H1 (cell line): ENCODE measurements around the gene RASAL2. TPM values are rescaled to one million over a fixed set of nuclear protein-coding genes. Genes with fewer than 3 reads are reported as not detected.

Experiments
- CTCF ChIA-PET: fragments of 300-600 bp; sonication (Branson Sonifier 250); formaldehyde crosslinking; loops from one replicate; lab custom pipeline; 2021; ENCODE audit not compliant: partially characterized antibody; lab: Charles Lee
- POLR2A ChIA-PET: fragments of 300-600 bp; sonication (Branson Sonifier 250); formaldehyde crosslinking; loops from one replicate; lab custom pipeline; 2021; ENCODE audit warnings: inconsistent platforms; ENCODE audit not compliant: partially characterized antibody; lab: Charles Lee
- DNase-seq, 2 experiments: peaks; one replicate each; pipeline versions ENCODE4 v3.0.0 to v3.0.0-alpha.2; 2010 to 2022; ENCODE audit warnings: low spot score in 2 of 2, low read depth in 1 of 2, mixed read lengths in 1 of 2
- FAIRE-seq: peaks from 2 replicates; lab custom pipeline; 2011; peaks lifted over from hg19 to GRCh38; lab: Jason Lieb, UNC
- H2AFZ ChIP-seq: 2 replicates; pipeline ENCODE4 v1.8.1; 2012; ENCODE audit warnings: low read length, inconsistent platforms
- H2AK5ac ChIP-seq: 2 replicates; pipeline ENCODE4 v1.6.1; 2013; ENCODE audit warnings: low read depth, low read length
- H2BK120ac ChIP-seq: replicated peaks from 2 replicates; pipeline ENCODE3; 2013; ENCODE audit warnings: low read depth, low read length, inconsistent platforms
- H2BK12ac ChIP-seq: 2 replicates; pipeline ENCODE4 v1.6.1; 2013; ENCODE audit warnings: low read depth, low read length
- H2BK15ac ChIP-seq: 2 replicates; pipeline ENCODE4 v1.6.1; 2013; ENCODE audit warnings: low read length
- H2BK20ac ChIP-seq: 2 replicates; pipeline ENCODE4 v1.6.1; 2013; ENCODE audit warnings: low read length
- H2BK5ac ChIP-seq: 2 replicates; pipeline ENCODE4 v1.6.1; 2013; ENCODE audit warnings: low read depth, low read length
- H3K14ac ChIP-seq: 2 replicates; pipeline ENCODE4 v1.6.1; 2013; ENCODE audit warnings: inconsistent platforms; ENCODE audit not compliant: insufficient read length
- H3K18ac ChIP-seq: 2 replicates; pipeline ENCODE4 v1.6.1; 2013; ENCODE audit warnings: low read length; ENCODE audit errors: extremely low read depth
- H3K23ac ChIP-seq: 2 replicates; pipeline ENCODE4 v1.6.1; 2013; ENCODE audit warnings: inconsistent platforms; ENCODE audit not compliant: insufficient read length
- H3K23me2 ChIP-seq: 2 replicates; pipeline ENCODE4 v1.6.1; 2013; ENCODE audit warnings: low read depth, low read length
- H3K27ac ChIP-seq: 2 replicates; pipeline ENCODE4 v1.6.1; 2011; ENCODE audit warnings: low read depth, low read length, inconsistent platforms
- H3K27me3 ChIP-seq, 4 experiments: replicated peaks in 1 of 4; 1 replicate in 1 of 4; 2 replicates in 3 of 4; pipeline versions ENCODE4 v1.6.1 to v1.8.1; 2011 to 2013; ENCODE audit warnings: low read length in 3 of 4, mild to moderate bottlenecking in 3 of 4, inconsistent platforms in 2 of 4, mixed read lengths in 2 of 4, moderate library complexity in 1 of 4; ENCODE audit not compliant: control insufficient read depth in 3 of 4, insufficient read depth in 3 of 4; ENCODE audit errors: extremely low read depth in 1 of 4
- H3K36me3 ChIP-seq, 4 experiments: 2 replicates each; pipeline versions ENCODE4 v1.6.1 to v1.8.1; 2011 to 2013; ENCODE audit warnings: mild to moderate bottlenecking in 4 of 4, low read length in 3 of 4, moderate library complexity in 2 of 4, control low read depth in 1 of 4, inconsistent platforms in 1 of 4; ENCODE audit not compliant: insufficient read depth in 4 of 4, control insufficient read depth in 2 of 4
- H3K4ac ChIP-seq: replicated peaks from 2 replicates; pipeline ENCODE3; 2013; ENCODE audit warnings: low read length, low read depth, mixed read lengths, inconsistent platforms; ENCODE audit not compliant: insufficient read length
- H3K4me1 ChIP-seq, 4 experiments: replicated peaks in 1 of 4; 1 replicate in 1 of 4; 2 replicates in 3 of 4; pipeline versions ENCODE4 v1.6.1 to v1.8.1; 2011 to 2013; ENCODE audit warnings: low read length in 3 of 4, inconsistent platforms in 2 of 4, mixed read lengths in 1 of 4; ENCODE audit not compliant: insufficient read depth in 4 of 4, control insufficient read depth in 3 of 4
- H3K4me2 ChIP-seq, 2 experiments: 2 replicates each; pipeline versions ENCODE4 v1.6.1 to v1.8.1; 2011 to 2013; ENCODE audit warnings: low read depth in 2 of 2, low read length in 2 of 2, control low read depth in 1 of 2, inconsistent platforms in 1 of 2, mild to moderate bottlenecking in 1 of 2; ENCODE audit not compliant: insufficient read depth in 1 of 2
- H3K4me3 ChIP-seq, 4 experiments: fragments of 200-600, 300-600 bp in 1 of 4; sonication (generic), shearing (Covaris generic), sonication (Bioruptor Twin) in 1 of 4; 2 replicates each; pipeline versions ENCODE4 v1.5.1 to v1.8.1; 2011 to 2016; ENCODE audit warnings: low read length in 4 of 4, low read depth in 3 of 4, control low read depth in 2 of 4, inconsistent platforms in 2 of 4, mild to moderate bottlenecking in 2 of 4, mixed read lengths in 1 of 4, moderate library complexity in 1 of 4; ENCODE audit not compliant: insufficient read depth in 2 of 4; ENCODE audit errors: extremely low read depth in 1 of 4
- H3K56ac ChIP-seq: replicated peaks from 2 replicates; pipeline ENCODE3; 2013; ENCODE audit warnings: low read depth, mild to moderate bottlenecking, mixed read lengths, low read length, inconsistent platforms; ENCODE audit not compliant: insufficient read length
- H3K79me1 ChIP-seq: 2 replicates; pipeline ENCODE4 v1.6.1; 2013; ENCODE audit warnings: low read depth, low read length, control low read depth
- H3K79me2 ChIP-seq, 2 experiments: 2 replicates each; pipeline versions ENCODE4 v1.6.1 to v1.8.1; 2012 to 2013; ENCODE audit warnings: low read length in 2 of 2, mild to moderate bottlenecking in 2 of 2, inconsistent platforms in 1 of 2; ENCODE audit not compliant: insufficient read depth in 2 of 2, control insufficient read depth in 1 of 2
- H3K9ac ChIP-seq, 4 experiments: replicated peaks in 1 of 4; 1 replicate in 1 of 4; 2 replicates in 3 of 4; pipeline versions ENCODE4 v1.6.1 to v1.8.1; 2011 to 2013; ENCODE audit warnings: low read depth in 3 of 4, low read length in 3 of 4, control low read depth in 2 of 4, mild to moderate bottlenecking in 2 of 4, moderate library complexity in 2 of 4, inconsistent platforms in 1 of 4; ENCODE audit errors: extremely low read depth in 1 of 4
- H3K9me3 ChIP-seq, 2 experiments: 2 replicates each; pipeline versions ENCODE4 v1.6.1 to v1.8.1; 2012 to 2013; ENCODE audit warnings: mild to moderate bottlenecking in 2 of 2, moderate library complexity in 2 of 2, control low read depth in 1 of 2, inconsistent platforms in 1 of 2, low read depth in 1 of 2, low read length in 1 of 2, mixed read lengths in 1 of 2; ENCODE audit not compliant: insufficient read depth in 2 of 2
- H4K20me1 ChIP-seq, 2 experiments: replicated peaks in 1 of 2; 2 replicates each; pipeline versions ENCODE3 to v1.8.1; 2011 to 2013; ENCODE audit warnings: inconsistent platforms in 2 of 2, low read length in 2 of 2, mild to moderate bottlenecking in 1 of 2; ENCODE audit not compliant: insufficient read depth in 2 of 2, control insufficient read depth in 1 of 2
- H4K5ac ChIP-seq: 2 replicates; pipeline ENCODE4 v1.6.1; 2013; ENCODE audit warnings: low read length, low read depth, mixed read lengths, inconsistent platforms; ENCODE audit not compliant: insufficient read length
- H4K8ac ChIP-seq: 2 replicates; pipeline ENCODE4 v1.8.0; 2013; ENCODE audit warnings: mild to moderate bottlenecking, moderate library complexity, low read length, inconsistent platforms; ENCODE audit not compliant: insufficient read depth; ENCODE audit errors: extremely low read depth
- H4K91ac ChIP-seq: replicated peaks from 2 replicates; pipeline ENCODE3; 2013; ENCODE audit warnings: low read length, mixed read lengths, inconsistent platforms; ENCODE audit not compliant: insufficient read length
- CTCF ChIP-seq, 3 experiments: IDR thresholded peaks; 1 replicate in 2 of 3; 2 replicates in 1 of 3; pipeline versions ENCODE4 v1.5.1 to v1.6.1; 2011; ENCODE audit warnings: low read length in 3 of 3, mild to moderate bottlenecking in 3 of 3, inconsistent platforms in 2 of 3, low read depth in 1 of 3, moderate library complexity in 1 of 3; ENCODE audit not compliant: insufficient read depth in 1 of 3; ENCODE audit errors: control extremely low read depth in 1 of 3
- HDAC6 ChIP-seq: IDR thresholded peaks from one replicate; pipeline ENCODE4 v1.7.1; 2012; ENCODE audit warnings: low read depth, mild to moderate bottlenecking, inconsistent platforms, low read length, moderate library complexity
- JUND ChIP-seq: IDR thresholded peaks from 2 replicates; pipeline ENCODE4 v1.6.1; 2011; ENCODE audit warnings: mild to moderate bottlenecking, improper control_type of control experiment, low read length
- POLR2A ChIP-seq, 2 experiments: IDR thresholded peaks; 1 replicate in 1 of 2; 2 replicates in 1 of 2; pipeline ENCODE4 v1.6.1; 2011; ENCODE audit warnings: low read depth in 2 of 2, low read length in 2 of 2, mild to moderate bottlenecking in 2 of 2; ENCODE audit errors: control extremely low read depth in 1 of 2
- RNF2 ChIP-seq: fragments of 200-900, 300-1000 bp; sonication (generic); IDR thresholded peaks from 2 replicates; pipeline ENCODE4 v1.7.1; 2016; ENCODE audit warnings: borderline replicate concordance, low read depth, mild to moderate bottlenecking, antibody characterized with exemption, low read length; ENCODE audit not compliant: poor library complexity, severe bottlenecking; ENCODE audit errors: missing control alignments
- SIN3A ChIP-seq, 2 experiments: IDR thresholded peaks in 1 of 2; conservative IDR thresholded peaks in 1 of 2; 2 replicates each; pipeline ENCODE4 v1.6.1; 2011 to 2012; ENCODE audit warnings: low read length in 2 of 2, improper control_type of control experiment in 1 of 2, low read depth in 1 of 2, mild to moderate bottlenecking in 1 of 2
- TAF7 ChIP-seq: optimal IDR thresholded peaks from 2 replicates; pipeline ENCODE3; 2011; ENCODE audit warnings: low read depth, mild to moderate bottlenecking, inconsistent platforms, low read length, moderate library complexity, borderline replicate concordance
- WGBS, 2 experiments: shearing (Covaris generic) in 1 of 2; methylation state at CpG; one replicate each; pipeline versions ENCODE4 v1.1.6 to v1.1.7; 2013 to 2015; ENCODE audit warnings: low lambda C conversion rate in 2 of 2, mixed read lengths in 2 of 2, inconsistent platforms in 1 of 2, low coverage in 1 of 2, missing lambda C conversion rate in 1 of 2; ENCODE audit not compliant: insufficient replicate concordance in 2 of 2, insufficient coverage in 1 of 2, insufficient read length in 1 of 2; ENCODE audit errors: extremely low coverage in 1 of 2, missing lambda C conversion rate in 1 of 2; 5-methylcytosine and 5-hydroxymethylcytosine counted together
- polyA plus RNA-seq, 7 experiments: library from polyadenylated mRNA; depleted of rRNA in 3 of 7; stranded (reverse) in 5 of 7; unstranded in 2 of 7; fragments of >200 nt in 5 of 7; fragments of 200-250 nt in 2 of 7; gene quantifications; 1 replicate in 5 of 7; 2 replicates in 1 of 7; 4 replicates in 1 of 7; pipeline versions ENCODE4 v1.2.1 to v1.2.3, GENCODE V29; 2011 to 2013; ENCODE audit warnings: missing spikeins in 2 of 7, mixed read lengths in 2 of 7
- total RNA-seq: library from RNA; stranded (reverse); fragmentation: NEBNext Ultra II Directional; extraction: Animal tissue kit (Norgen Biotek cat#: 25700); gene quantifications from 2 replicates; pipeline ENCODE4 v1.2.1, GENCODE V29; 2021

Gene RASAL2
- total and polyA plus RNA-seq, 2 of the 8 experiments (the other 6 are each of a cell fraction or from before 2014, with no cell fraction given) = 15.9 to 32.5 TPM

DNA sequence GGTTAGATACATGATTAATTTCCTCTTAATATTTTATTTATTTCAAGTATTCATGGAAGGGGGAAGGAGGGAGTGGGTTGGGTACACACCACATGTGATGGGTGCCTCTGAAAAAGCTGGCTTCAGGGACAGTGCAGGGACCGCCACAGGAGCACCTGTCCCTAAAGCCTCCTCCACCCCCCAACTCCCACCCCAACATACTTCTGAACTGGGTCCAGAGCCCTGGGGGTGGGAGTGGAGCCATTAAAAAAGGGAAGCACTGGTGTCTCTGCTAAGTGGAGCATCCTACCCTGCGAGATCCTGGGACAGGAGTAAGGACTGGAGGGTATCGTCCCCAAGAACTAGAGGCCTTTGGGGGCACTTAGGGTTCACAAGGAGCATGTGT lies 408.4 kb downstream of the RASAL2 start:
- ChIA-PET CTCF (interaction anchor here (0.6 to 13.1 kb wide), 47 partner anchors 12 to 801 kb away, joined by 3 to 238 read pairs (median 7); partner anchors contain the start of gene TEX35), POLR2A (no interaction called here)
- H3K79me2 ChIP-seq = no peaks in the 10 kb centered on the region
- H2BK120ac ChIP-seq = no peak overlapping the region
- no peak overlapping the region for H2BK5ac ChIP-seq
- FAIRE-seq (no peak), DNase-seq (no peak)
- H4K20me1 ChIP-seq = no peaks in the 10 kb centered on the region
- H3K4me3 ChIP-seq = no peak overlapping the region
- H3K4ac ChIP-seq = no peak overlapping the region
- no peak overlapping the region for H4K5ac ChIP-seq
- no peak overlapping the region for H3K56ac ChIP-seq
- no peaks in the 10 kb centered on the region for H3K79me1 ChIP-seq
- no peak overlapping the region for H2AK5ac ChIP-seq
- no peak for TF ChIP-seq POLR2A (IDR thresholded peaks at IDR 0.05; ENCODE audit: control extremely low read depth in 1 of 2, low read depth in 2 of 2, low read length in 2 of 2)
- TF ChIP-seq SIN3A (conservative IDR thresholded peaks at IDR 0.05 in 1 of 2, IDR thresholded peaks at IDR 0.05 in 1 of 2; ENCODE audit: low read depth in 1 of 2, low read length in 2 of 2) = no peak
- TF ChIP-seq HDAC6 = no peak
- no peak for TF ChIP-seq CTCF (IDR thresholded peaks at IDR 0.05; ENCODE audit: control extremely low read depth in 1 of 3, insufficient read depth in 1 of 3, low read depth in 1 of 3, low read length in 3 of 3)
- TF ChIP-seq RNF2 = no peak
- no peak for TF ChIP-seq TAF7
- TF ChIP-seq JUND = no peak
- H3K18ac ChIP-seq = no peak overlapping the region
- H3K4me1 ChIP-seq = no peaks in the 10 kb centered on the region; a peak in 1 of 7 replicates
- WGBS, 2 experiments = 90% methylated on average over 3 of the region's 3 CpGs; no CpG with 5 or more reads in 1 of the 2 experiments
- no peaks in the 10 kb centered on the region; the same call in none of the 2 replicates for H3K23me2 ChIP-seq
- no peak overlapping the region for H4K8ac ChIP-seq
- no peak overlapping the region for H3K27ac ChIP-seq
- no peaks in the 10 kb centered on the region for H3K9me3 ChIP-seq
- H2BK15ac ChIP-seq = no peak overlapping the region
- no peak overlapping the region for H3K14ac ChIP-seq
- no peak overlapping the region for H4K91ac ChIP-seq
- no peak overlapping the region for H3K9ac ChIP-seq
- H2AFZ ChIP-seq = no peak overlapping the region
- no peak overlapping the region for H3K4me2 ChIP-seq
- H2BK12ac ChIP-seq = no peak overlapping the region
- no peaks in the 10 kb centered on the region for H3K27me3 ChIP-seq
- no peaks in the 10 kb centered on the region for H3K36me3 ChIP-seq
- H2BK20ac ChIP-seq = no peak overlapping the region
- no peak overlapping the region for H3K23ac ChIP-seq
